Epidermal melanocyte (primary cell): Measurements from ENCODE around the gene LIM2.
A peak's percentile ranks its signal among the peaks of the same experiment; 100 is the strongest.

ENCODE experiments used
- DNase-seq: peaks from one replicate; pipeline ENCODE4 v3.0.0; 2011; ENCODE audit warnings: low spot score; ENCODE audit not compliant: insufficient read length

LIM2 gene

GRCh38 chr19:51365965-51366388 is 21.8 kb downstream of the LIM2 start, which contains the start of gene ETFB:
TSS of gene ETFB (minus strand) at chr19:51366388. CDS start at chr19:51366326, 62 bp downstream.
- no peak for DNase-seq

GRCh38 chr19:51365211-51365964 is 22.4 kb downstream of the LIM2 start:
- DNase-seq: no peak

- DNase-seq: peak; percentile 61
Measured at GRCh38 chr19:51364200-51365106, 23.3 kb downstream of the LIM2 start.

- DNase-seq: no peak
Measured at GRCh38 chr19:51361239-51361638, 26.5 kb downstream of the LIM2 start.

- DNase-seq: no peak
Measured at GRCh38 chr19:51359294-51359693, 28.5 kb downstream of the LIM2 start.

- DNase-seq: no peak
Measured at GRCh38 chr19:51357952-51358351, 29.8 kb downstream of the LIM2 start.

GRCh38 chr19:51356159-51356801 is 31.5 kb downstream of the LIM2 start:
- no peak for DNase-seq

- DNase-seq: no peak
Measured at GRCh38 chr19:51354742-51355148, 33.0 kb downstream of the LIM2 start.

GRCh38 chr19:51354103-51354741 is 33.6 kb downstream of the LIM2 start:
- no peak for DNase-seq

GRCh38 chr19:51352783-51353360 is 34.9 kb downstream of the LIM2 start:
- DNase-seq: no peak

- no peak for DNase-seq
Measured at GRCh38 chr19:51351266-51351990, 36.3 kb downstream of the LIM2 start.

GRCh38 chr19:51347209-51347928 is 40.4 kb downstream of the LIM2 start:
- DNase-seq: no peak

GRCh38 chr19:51346742-51347141 is 41.0 kb downstream of the LIM2 start:
- no peak for DNase-seq

- DNase-seq: no peak
Measured at GRCh38 chr19:51345076-51345620, 42.6 kb downstream of the LIM2 start.

- DNase-seq: no peak
Measured at GRCh38 chr19:51342631-51343569, 44.9 kb downstream of the LIM2 start.

GRCh38 chr19:51341976-51342580 is 45.7 kb downstream of the LIM2 start, which contains the start of gene VSIG10L:
TSS of gene VSIG10L (minus strand) at chr19:51342139. CDS start at chr19:51342124, 15 bp downstream.
- DNase-seq: no peak

- no peak for DNase-seq
Measured at GRCh38 chr19:51341066-51341465, 46.7 kb downstream of the LIM2 start.
